Natural killer cell (primary cell): ENCODE results near the gene SNAP29. TPM values are rescaled to one million over a fixed set of nuclear protein-coding genes. Genes with fewer than 3 reads are reported as not detected.
"Not testable (repeated sequence)": the region's sequence is repeated elsewhere in the genome, so short reads cannot be mapped to it uniquely, and the experiment has no call there.

Experiments used
- ATAC-seq, 3 donors: fragments of 150-1000 bp in 2 of 3; fragments of 200-7000 bp in 1 of 3; cut with Tn5 transposase; 1 replicate in 1 of 3; 2 replicates in 2 of 3; pipeline ENCODE4 v1.10.0; 2021; ENCODE audit warnings: mild to moderate bottlenecking in 2 of 3, moderate library complexity in 2 of 3
- DNase-seq, 2 donors: peaks; one replicate each; pipeline versions ENCODE4 v3.0.0 to v3.0.0-alpha.2; 2013 to 2021; ENCODE audit warnings: mixed read lengths in 1 of 2
- H3K27ac ChIP-seq: one replicate; pipeline ENCODE4 v1.5.1; 2013; ENCODE audit warnings: mild to moderate bottlenecking, low read length
- H3K27me3 ChIP-seq: one replicate; pipeline ENCODE4 v1.6.1; 2013; ENCODE audit warnings: low read length; ENCODE audit not compliant: control insufficient read depth, insufficient read depth
- H3K36me3 ChIP-seq: one replicate; pipeline ENCODE4 v1.6.1; 2013; ENCODE audit warnings: low read length; ENCODE audit not compliant: control insufficient read depth, insufficient read depth
- H3K4me1 ChIP-seq: one replicate; pipeline ENCODE4 v1.6.1; 2013; ENCODE audit warnings: low read length; ENCODE audit not compliant: control insufficient read depth, insufficient read depth
- H3K4me3 ChIP-seq: one replicate; pipeline ENCODE4 v1.5.1; 2013; ENCODE audit warnings: low read length
- H3K9me3 ChIP-seq: one replicate; pipeline ENCODE4 v1.6.1; 2013; ENCODE audit warnings: low read length; ENCODE audit not compliant: control insufficient read depth, insufficient read depth
- H3K27ac Mint-ChIP-seq, 2 donors: one replicate each; pipeline ENCODE4 v1.8.0; 2022; ENCODE audit warnings: mild to moderate bottlenecking in 2 of 2, mixed read lengths in 2 of 2, moderate library complexity in 1 of 2
- H3K27me3 Mint-ChIP-seq, 2 donors: one replicate each; pipeline ENCODE4 v1.8.0; 2022; ENCODE audit warnings: low read depth in 2 of 2, mixed read lengths in 2 of 2
- H3K36me3 Mint-ChIP-seq: one replicate; pipeline ENCODE4 v1.8.0; 2022; ENCODE audit warnings: mixed read lengths
- H3K4me1 Mint-ChIP-seq, 2 donors: one replicate each; pipeline ENCODE4 v1.8.0; 2022; ENCODE audit warnings: mixed read lengths in 2 of 2
- H3K4me3 Mint-ChIP-seq: one replicate; pipeline ENCODE4 v1.8.0; 2022; ENCODE audit warnings: mild to moderate bottlenecking, moderate library complexity, mixed read lengths
- H3K9me3 Mint-ChIP-seq, 2 donors: one replicate each; pipeline ENCODE4 v1.8.0; 2022; ENCODE audit warnings: mixed read lengths in 2 of 2
- WGBS: methylation state at CpG from one replicate; pipeline ENCODE4 v1.1.7; 2013; ENCODE audit warnings: missing lambda C conversion rate; ENCODE audit not compliant: insufficient coverage; 5-methylcytosine and 5-hydroxymethylcytosine counted together
- intact Hi-C: fragments of 100-400 bp; cut with micrococcal nuclease; formaldehyde crosslinking; loops from one replicate; pipeline ENCODE4 v1.14.2; 2022
- total RNA-seq, 4 donors: library from RNA; stranded (reverse); fragments of 120-200 nt in 1 of 4; gene quantifications; one replicate each; pipeline versions ENCODE4 v1.2.3 to v1.2.4, GENCODE V29; 2013 to 2022
- TF ChIP-seq, protein P1 (sequence below): fragments of 200-600 bp; IDR thresholded peaks from one replicate; pipeline ENCODE4 v1.8.0; 2022; ENCODE audit warnings: antibody characterized with exemption

The SNAP29 gene
- total RNA-seq, 3 donors from 2014 or later (not counting 1 experiment from before 2014, with no cell fraction given) = 35.1 to 40.3 (median 36.8) TPM

DNA sequence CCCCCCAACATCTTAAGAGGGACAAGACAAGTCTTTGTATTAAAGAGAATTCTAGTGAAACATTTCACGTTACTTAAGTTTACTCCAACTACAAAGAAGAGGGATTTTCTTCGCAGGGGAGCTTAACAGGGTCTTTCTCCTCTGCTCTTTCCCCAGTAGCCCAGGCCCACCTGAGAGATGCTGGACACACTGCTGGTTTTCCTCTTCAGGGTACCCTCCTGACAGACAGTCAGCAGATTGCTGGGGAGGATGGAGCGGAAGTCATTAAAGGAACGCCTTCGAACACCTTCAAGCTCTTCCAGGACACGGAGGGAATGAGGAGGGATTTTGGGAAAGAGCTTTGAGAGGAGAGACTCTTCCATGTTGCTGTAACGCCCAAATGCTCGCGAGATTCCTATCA is 39.3 kb upstream of the SNAP29 start:
- Histone ChIP-seq H3K36me3 (peaks cover 55% of the 10 kb centered on the region), H3K27me3 (no peaks in the 10 kb centered on the region), H3K27ac (no peak overlapping the region), H3K4me1 (no peaks in the 10 kb centered on the region), H3K4me3 (no peak overlapping the region), H3K9me3 (no peaks in the 10 kb centered on the region)
- ATAC-seq (no peak), DNase-seq (no peak)
- WGBS = 98% methylated on average over 9 of the region's 9 CpGs
- Mint-ChIP-seq H3K9me3 (no peaks in the 10 kb centered on the region), H3K27ac (no peak overlapping the region), H3K27me3 (no peaks in the 10 kb centered on the region), H3K36me3 (peaks cover 7% of the 10 kb centered on the region), H3K4me1 (no peaks in the 10 kb centered on the region), H3K4me3 (no peak overlapping the region)
- intact Hi-C loops = no loop called here
- TF ChIP-seq, protein P1, sequence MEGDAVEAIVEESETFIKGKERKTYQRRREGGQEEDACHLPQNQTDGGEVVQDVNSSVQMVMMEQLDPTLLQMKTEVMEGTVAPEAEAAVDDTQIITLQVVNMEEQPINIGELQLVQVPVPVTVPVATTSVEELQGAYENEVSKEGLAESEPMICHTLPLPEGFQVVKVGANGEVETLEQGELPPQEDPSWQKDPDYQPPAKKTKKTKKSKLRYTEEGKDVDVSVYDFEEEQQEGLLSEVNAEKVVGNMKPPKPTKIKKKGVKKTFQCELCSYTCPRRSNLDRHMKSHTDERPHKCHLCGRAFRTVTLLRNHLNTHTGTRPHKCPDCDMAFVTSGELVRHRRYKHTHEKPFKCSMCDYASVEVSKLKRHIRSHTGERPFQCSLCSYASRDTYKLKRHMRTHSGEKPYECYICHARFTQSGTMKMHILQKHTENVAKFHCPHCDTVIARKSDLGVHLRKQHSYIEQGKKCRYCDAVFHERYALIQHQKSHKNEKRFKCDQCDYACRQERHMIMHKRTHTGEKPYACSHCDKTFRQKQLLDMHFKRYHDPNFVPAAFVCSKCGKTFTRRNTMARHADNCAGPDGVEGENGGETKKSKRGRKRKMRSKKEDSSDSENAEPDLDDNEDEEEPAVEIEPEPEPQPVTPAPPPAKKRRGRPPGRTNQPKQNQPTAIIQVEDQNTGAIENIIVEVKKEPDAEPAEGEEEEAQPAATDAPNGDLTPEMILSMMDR = no peak

DNA sequence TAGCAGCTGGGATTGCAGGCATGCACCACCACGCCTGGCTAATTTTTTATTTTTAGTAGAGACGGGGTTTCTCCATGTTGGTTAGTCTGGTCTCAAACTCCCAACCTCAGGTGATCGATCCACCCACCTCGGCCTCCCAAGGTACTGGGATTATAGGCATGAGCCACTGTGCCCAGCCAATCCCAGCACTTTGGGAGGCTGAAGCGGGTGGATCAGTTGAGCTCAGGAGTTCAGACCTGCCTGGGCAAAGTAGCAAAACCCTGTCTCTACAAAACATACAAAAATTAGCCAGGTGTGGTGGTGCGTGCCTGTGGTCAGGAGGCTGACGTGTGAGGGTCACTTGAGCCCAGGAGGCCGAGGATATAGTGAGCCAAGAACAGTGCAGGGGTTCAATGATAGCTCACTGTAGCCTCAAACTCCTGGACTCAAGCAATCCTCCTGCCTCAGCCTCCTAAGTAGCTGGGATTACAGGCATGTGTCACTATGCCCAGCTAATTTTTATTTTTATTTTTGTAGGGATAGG is 37.0 kb upstream of the SNAP29 start:
- not testable (repeated sequence) for H3K27me3 Mint-ChIP-seq, ATAC-seq

DNA sequence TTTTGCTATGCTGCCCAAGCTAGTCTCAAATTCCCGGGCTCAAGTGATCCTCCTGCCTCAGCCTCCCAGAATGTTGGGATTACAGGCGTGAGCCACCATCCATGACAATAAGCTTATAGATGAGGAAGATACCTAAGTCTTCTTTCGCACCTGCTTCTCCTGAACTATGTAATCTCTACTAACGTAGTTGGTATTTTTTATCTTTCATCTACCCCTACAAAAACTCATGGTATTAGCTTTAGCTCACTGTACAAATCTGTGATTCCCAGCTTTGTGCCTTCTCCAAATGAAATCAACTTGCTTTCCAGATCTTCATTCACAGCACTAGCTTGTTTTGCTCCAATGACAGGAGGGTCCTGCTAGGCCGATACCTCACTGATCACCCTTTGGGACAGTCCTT is 36.6 kb upstream of the SNAP29 start:
- ATAC-seq = no peak
- intact Hi-C loops = no loop called here

More for the DNA sequence above, 37.0 kb upstream of the SNAP29 start:
- H3K36me3 Mint-ChIP-seq, H3K4me1 ChIP-seq, H3K4me1 Mint-ChIP-seq, H3K27me3 ChIP-seq, DNase-seq, H3K27ac ChIP-seq, H3K4me3 Mint-ChIP-seq, intact Hi-C loops, H3K9me3 ChIP-seq, H3K27ac Mint-ChIP-seq, H3K9me3 Mint-ChIP-seq, H3K4me3 ChIP-seq: not testable (repeated sequence)
- peaks cover 49% of the 10 kb centered on the region for H3K36me3 ChIP-seq
- WGBS = 95% methylated on average over 8 of the region's 8 CpGs

DNA sequence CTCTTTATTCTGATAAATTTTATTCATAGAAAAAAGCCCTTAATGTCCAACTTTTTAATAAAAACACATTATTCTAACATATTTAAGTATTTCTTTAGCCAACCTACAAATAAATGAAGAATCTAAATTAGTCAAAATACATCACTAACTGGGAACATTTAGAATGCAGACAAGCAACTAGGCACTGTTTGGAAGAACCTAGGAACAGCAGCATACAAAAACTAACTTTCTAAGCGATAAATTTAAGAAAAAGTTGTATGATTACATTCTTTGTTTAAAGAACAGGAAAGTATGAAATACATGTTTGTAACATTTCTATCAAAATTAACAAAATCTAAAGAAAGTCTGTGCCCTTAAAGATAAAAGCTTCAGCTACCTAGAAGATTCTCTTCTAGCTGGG is 35.5 kb upstream of the SNAP29 start:
- Histone ChIP-seq H3K27me3 (no peaks in the 10 kb centered on the region), H3K4me3 (no peak overlapping the region), H3K36me3 (peaks cover 43% of the 10 kb centered on the region), H3K4me1 (no peaks in the 10 kb centered on the region), H3K27ac (no peak overlapping the region), H3K9me3 (no peaks in the 10 kb centered on the region)
- DNase-seq = no peak
- no peak for ATAC-seq
- WGBS = no CpG with 5 or more reads among the region's 1 CpG
- Mint-ChIP-seq H3K9me3 (no peaks in the 10 kb centered on the region), H3K4me3 (no peak overlapping the region), H3K27me3 (no peaks in the 10 kb centered on the region), H3K4me1 (no peaks in the 10 kb centered on the region), H3K36me3 (no peaks in the 10 kb centered on the region), H3K27ac (no peak overlapping the region)
- TF ChIP-seq, protein P1 = no peak
- intact Hi-C loops = no loop called here

More for the DNA sequence above, 36.6 kb upstream of the SNAP29 start:
- Histone ChIP-seq H3K4me1 (no peaks in the 10 kb centered on the region), H3K36me3 (peaks cover 46% of the 10 kb centered on the region), H3K27ac (no peak overlapping the region), H3K9me3 (no peaks in the 10 kb centered on the region), H3K4me3 (no peak overlapping the region), H3K27me3 (no peaks in the 10 kb centered on the region)
- Mint-ChIP-seq H3K4me1 (no peaks in the 10 kb centered on the region), H3K36me3 (no peaks in the 10 kb centered on the region), H3K27ac (no peak overlapping the region), H3K27me3 (no peaks in the 10 kb centered on the region), H3K9me3 (no peaks in the 10 kb centered on the region), H3K4me3 (no peak overlapping the region)
- DNase-seq = no peak
- 99% methylated on average over 3 of the region's 5 CpGs for WGBS
- TF ChIP-seq, protein P1 = no peak

DNA sequence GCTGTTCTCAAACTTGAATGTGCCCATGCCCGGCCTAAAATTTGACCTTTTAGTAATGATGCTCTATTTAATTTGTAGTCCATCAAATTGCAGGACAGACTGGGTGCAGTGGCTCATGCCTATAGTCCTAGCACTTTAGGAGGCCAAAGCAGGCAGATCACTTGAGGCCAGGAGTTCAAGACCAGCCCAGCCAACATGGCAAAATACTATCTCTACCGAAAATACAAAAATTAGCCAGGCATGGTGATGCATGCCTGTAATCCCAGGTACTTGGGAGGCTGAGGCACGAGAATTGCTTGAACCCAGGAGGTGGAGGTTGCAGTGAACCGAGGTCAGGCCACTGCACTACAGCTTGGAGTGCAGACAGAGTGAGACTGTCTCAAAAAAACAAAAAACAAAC is 33.6 kb upstream of the SNAP29 start:
- H3K9me3 ChIP-seq, H3K4me1 Mint-ChIP-seq, H3K4me3 ChIP-seq, DNase-seq, H3K27ac Mint-ChIP-seq, intact Hi-C loops, H3K9me3 Mint-ChIP-seq, H3K4me3 Mint-ChIP-seq, H3K4me1 ChIP-seq, H3K27me3 ChIP-seq, H3K36me3 Mint-ChIP-seq, ATAC-seq, H3K27me3 Mint-ChIP-seq, H3K27ac ChIP-seq: not testable (repeated sequence)
- peaks cover 38% of the 10 kb centered on the region for H3K36me3 ChIP-seq
- 97% methylated on average over 4 of the region's 4 CpGs for WGBS
